HL-60 (cell line): ENCODE measurements around the gene RGS7.

Experiments used
- CTCF ChIP-seq: IDR thresholded peaks from one replicate; pipeline ENCODE4 v1.5.1; 2011; ENCODE audit warnings: low read length, control low read depth, inconsistent platforms; ENCODE audit not compliant: insufficient read depth
- GABPA ChIP-seq: IDR thresholded peaks from 2 replicates; pipeline ENCODE4 v1.6.1; 2012; ENCODE audit warnings: low read depth
- POLR2AphosphoS5 ChIP-seq: IDR thresholded peaks from 2 replicates; pipeline ENCODE4 v1.6.1; 2012; ENCODE audit warnings: low read depth
- SPI1 ChIP-seq: IDR thresholded peaks from 2 replicates; pipeline ENCODE4 v1.6.1; 2012; ENCODE audit warnings: low read depth, mild to moderate bottlenecking, borderline replicate concordance

- TF ChIP-seq CTCF (no peak), GABPA (no peak), SPI1 (no peak), POLR2AphosphoS5 (no peak)
These were observed 144.4 kb downstream of the RGS7 start for GRCh38 chr1:241212628-241213027.
